ENCODE results near the gene BMPR1A. TPM values are rescaled to one million over a fixed set of nuclear protein-coding genes. Genes with fewer than 3 reads are reported as not detected.
"Not testable (repeated sequence)": the region's sequence is repeated elsewhere in the genome, so short reads cannot be mapped to it uniquely, and the experiment has no call there.

Gene BMPR1A
- total RNA-seq, 6 donors from 2014 or later: 12.9 to 37.4 (median 30.6) TPM

- DNase-seq (no peak), ATAC-seq (ENCODE audit: low FRiP score in 2 of 2) (no peak)
- Histone ChIP-seq H3K4me1 (peaks cover 0 to 9% (median 5%) of the 10 kb centered on the region in 4 donors), H3K36me3 (peaks cover 0 to 45% (median 0%) of the 10 kb centered on the region in 4 donors), H3K4me3 (no peak overlapping the region), H3K27ac (no peak overlapping the region), H3K27me3 (no peaks in the 10 kb centered on the region), H3K9me3 (no peaks in the 10 kb centered on the region)
- no peak for TF ChIP-seq CTCF (IDR thresholded peaks at IDR 0.05)
- TF ChIP-seq POLR2A (IDR thresholded peaks at IDR 0.05): no peak
- TF ChIP-seq EP300 (IDR thresholded peaks at IDR 0.05): no peak
- TF ChIP-seq POLR2AphosphoS5 (IDR thresholded peaks at IDR 0.05): no peak
- 78 to 82% methylated on average over 6 of the region's 6 CpGs for WGBS, 2 donors
These were observed 181.2 kb downstream of the BMPR1A start for GRCh38 chr10:86937502-86938154.

GRCh38 chr10:86938260-86938659 lies 181.8 kb downstream of the BMPR1A start:
- DNase-seq (no peak), ATAC-seq (ENCODE audit: low FRiP score in 2 of 2) (no peak)
- peaks cover 0 to 9% (median 5%) of the 10 kb centered on the region in 4 donors for H3K4me1 ChIP-seq
- no peaks in the 10 kb centered on the region for H3K27me3 ChIP-seq
- H3K4me3 ChIP-seq: no peak overlapping the region
- H3K9me3 ChIP-seq: no peaks in the 10 kb centered on the region
- peaks cover 0 to 47% (median 0%) of the 10 kb centered on the region in 4 donors for H3K36me3 ChIP-seq
- no peak overlapping the region for H3K27ac ChIP-seq
- WGBS, 2 donors: 87 to 89% methylated on average over 1 to 2 of the region's 2 CpGs
- TF ChIP-seq POLR2AphosphoS5 (IDR thresholded peaks at IDR 0.05) (no peak), EP300 (IDR thresholded peaks at IDR 0.05) (no peak), POLR2A (IDR thresholded peaks at IDR 0.05) (no peak), CTCF (IDR thresholded peaks at IDR 0.05) (no peak)

- not testable (repeated sequence) for H3K9me3 ChIP-seq; DNase-seq; H3K27ac ChIP-seq; H3K4me1 ChIP-seq; H3K4me3 ChIP-seq; ATAC-seq (ENCODE audit: low FRiP score in 2 of 2); H3K27me3 ChIP-seq
- WGBS, 2 donors: 88 to 93% methylated on average over 16 of the region's 16 CpGs
- peaks cover 0 to 45% (median 0%) of the 10 kb centered on the region in 4 donors for H3K36me3 ChIP-seq
These were observed 183.7 kb downstream of the BMPR1A start for GRCh38 chr10:86940076-86940475.

GRCh38 chr10:86940677-86941076 lies 184.3 kb downstream of the BMPR1A start:
- H3K4me3 ChIP-seq: no peak overlapping the region
- H3K9me3 ChIP-seq: no peaks in the 10 kb centered on the region
- DNase-seq: no peak
- WGBS, 2 donors: 78 to 87% methylated on average over 3 to 6 of the region's 6 CpGs
- H3K4me1 ChIP-seq: peaks cover 5 to 9% (median 6%) of the 10 kb centered on the region in 4 donors
- peaks cover 0 to 44% (median 0%) of the 10 kb centered on the region in 4 donors for H3K36me3 ChIP-seq
- H3K27me3 ChIP-seq: no peaks in the 10 kb centered on the region
- no peak for TF ChIP-seq EP300 (IDR thresholded peaks at IDR 0.05)
- no peak for TF ChIP-seq POLR2A (IDR thresholded peaks at IDR 0.05)
- TF ChIP-seq POLR2AphosphoS5 (IDR thresholded peaks at IDR 0.05): no peak
- TF ChIP-seq CTCF (IDR thresholded peaks at IDR 0.05): no peak
- ATAC-seq (ENCODE audit: low FRiP score in 2 of 2): no peak
- no peak overlapping the region for H3K27ac ChIP-seq

- Histone ChIP-seq H3K27me3 (no peaks in the 10 kb centered on the region), H3K4me1 (peaks cover 5 to 12% (median 11%) of the 10 kb centered on the region in 4 donors), H3K4me3 (no peak overlapping the region), H3K9me3 (no peaks in the 10 kb centered on the region), H3K36me3 (peaks cover 0 to 37% (median 0%) of the 10 kb centered on the region in 4 donors), H3K27ac (no peak overlapping the region)
- TF ChIP-seq EP300 (IDR thresholded peaks at IDR 0.05) (no peak), POLR2A (IDR thresholded peaks at IDR 0.05) (no peak), CTCF (IDR thresholded peaks at IDR 0.05) (no peak), POLR2AphosphoS5 (IDR thresholded peaks at IDR 0.05) (no peak)
- WGBS, 2 donors: 76 to 80% methylated on average over 2 of the region's 2 CpGs
- DNase-seq (no peak), ATAC-seq (ENCODE audit: low FRiP score in 2 of 2) (no peak)
These were observed 185.0 kb downstream of the BMPR1A start for GRCh38 chr10:86941426-86941825.
